Panc1 (cell line): ENCODE data around the gene AHCYL1.

Source experiments
- CTCF ChIP-seq: fragments of 450-650 bp; IDR thresholded peaks from 2 replicates; pipeline ENCODE4 v1.5.1; 2017; ENCODE audit warnings: mild to moderate bottlenecking
- POLR2AphosphoS5 ChIP-seq: IDR thresholded peaks from 2 replicates; pipeline ENCODE4 v1.6.1; 2012; ENCODE audit warnings: mild to moderate bottlenecking, low read depth, low read length, moderate library complexity
- SIN3A ChIP-seq: IDR thresholded peaks from 2 replicates; pipeline ENCODE4 v1.6.1; 2012; ENCODE audit warnings: low read depth, mild to moderate bottlenecking, low read length, moderate library complexity, borderline replicate concordance; ENCODE audit not compliant: insufficient read depth
- TCF7L2 ChIP-seq: IDR thresholded peaks from 2 replicates; pipeline ENCODE4 v1.6.1; 2011; ENCODE audit warnings: mild to moderate bottlenecking, low read depth, low read length, inconsistent platforms
- TF ChIP-seq, protein P1 (sequence below), 2 experiments: IDR thresholded peaks; 2 replicates each; pipeline ENCODE4 v1.6.1; 2011 to 2012; ENCODE audit warnings: low read depth in 2 of 2, control low read depth in 1 of 2, low read length in 1 of 2, mild to moderate bottlenecking in 1 of 2, moderate library complexity in 1 of 2; ENCODE audit not compliant: insufficient read depth in 1 of 2

DNA sequence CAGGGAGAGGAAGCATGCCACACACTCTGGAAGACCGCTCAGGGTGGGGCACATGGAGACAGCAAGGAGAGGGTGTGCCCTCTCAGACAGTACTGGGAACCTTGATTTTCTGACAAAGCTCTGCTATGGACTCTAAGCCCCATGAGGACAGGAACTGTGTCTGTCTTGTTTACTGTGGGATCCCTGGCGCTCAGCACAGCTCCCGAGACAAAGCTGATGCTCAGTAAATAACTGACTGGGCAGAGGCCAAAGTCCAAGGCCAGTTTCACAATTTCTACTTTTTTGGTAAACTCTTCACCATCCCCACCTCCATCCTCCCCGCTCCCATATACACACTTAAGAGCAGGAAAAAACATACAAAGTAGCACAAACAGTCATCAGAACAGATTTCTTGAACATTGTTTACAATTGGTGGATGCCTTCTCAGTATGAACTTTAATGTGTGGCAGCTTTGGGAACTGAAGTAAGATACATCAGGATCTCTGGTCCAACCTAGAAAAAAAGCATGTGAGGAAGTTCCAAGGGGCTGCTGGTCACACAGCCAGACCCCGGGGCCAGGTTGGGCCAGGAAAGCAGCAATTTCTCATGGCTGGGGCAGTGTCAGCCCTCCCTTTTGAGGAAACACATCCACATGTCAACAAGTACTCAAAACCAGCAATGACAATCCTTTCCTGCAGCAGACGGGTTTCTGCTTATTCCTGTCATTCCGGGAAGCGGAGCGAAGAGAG is 5.6 kb upstream of the AHCYL1 start:
- TF ChIP-seq CTCF (no peak), TCF7L2 (no peak), POLR2AphosphoS5 (no peak), SIN3A (no peak)
- TF ChIP-seq, protein P1, sequence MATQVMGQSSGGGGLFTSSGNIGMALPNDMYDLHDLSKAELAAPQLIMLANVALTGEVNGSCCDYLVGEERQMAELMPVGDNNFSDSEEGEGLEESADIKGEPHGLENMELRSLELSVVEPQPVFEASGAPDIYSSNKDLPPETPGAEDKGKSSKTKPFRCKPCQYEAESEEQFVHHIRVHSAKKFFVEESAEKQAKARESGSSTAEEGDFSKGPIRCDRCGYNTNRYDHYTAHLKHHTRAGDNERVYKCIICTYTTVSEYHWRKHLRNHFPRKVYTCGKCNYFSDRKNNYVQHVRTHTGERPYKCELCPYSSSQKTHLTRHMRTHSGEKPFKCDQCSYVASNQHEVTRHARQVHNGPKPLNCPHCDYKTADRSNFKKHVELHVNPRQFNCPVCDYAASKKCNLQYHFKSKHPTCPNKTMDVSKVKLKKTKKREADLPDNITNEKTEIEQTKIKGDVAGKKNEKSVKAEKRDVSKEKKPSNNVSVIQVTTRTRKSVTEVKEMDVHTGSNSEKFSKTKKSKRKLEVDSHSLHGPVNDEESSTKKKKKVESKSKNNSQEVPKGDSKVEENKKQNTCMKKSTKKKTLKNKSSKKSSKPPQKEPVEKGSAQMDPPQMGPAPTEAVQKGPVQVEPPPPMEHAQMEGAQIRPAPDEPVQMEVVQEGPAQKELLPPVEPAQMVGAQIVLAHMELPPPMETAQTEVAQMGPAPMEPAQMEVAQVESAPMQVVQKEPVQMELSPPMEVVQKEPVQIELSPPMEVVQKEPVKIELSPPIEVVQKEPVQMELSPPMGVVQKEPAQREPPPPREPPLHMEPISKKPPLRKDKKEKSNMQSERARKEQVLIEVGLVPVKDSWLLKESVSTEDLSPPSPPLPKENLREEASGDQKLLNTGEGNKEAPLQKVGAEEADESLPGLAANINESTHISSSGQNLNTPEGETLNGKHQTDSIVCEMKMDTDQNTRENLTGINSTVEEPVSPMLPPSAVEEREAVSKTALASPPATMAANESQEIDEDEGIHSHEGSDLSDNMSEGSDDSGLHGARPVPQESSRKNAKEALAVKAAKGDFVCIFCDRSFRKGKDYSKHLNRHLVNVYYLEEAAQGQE (IDR thresholded peaks at IDR 0.05; ENCODE audit: insufficient read depth in 1 of 2, low read depth in 2 of 2, low read length in 1 of 2), result no peak
